Mesendoderm (in vitro differentiated cells): ENCODE results near the gene KLC1.

Experiments used
- DNase-seq: peaks from one replicate; pipeline ENCODE4 v3.0.0; 2013
- H2AK5ac ChIP-seq: 2 replicates; pipeline ENCODE4 v1.6.1; 2013; ENCODE audit warnings: low read length, inconsistent platforms
- H2BK120ac ChIP-seq: 2 replicates; pipeline ENCODE4 v1.6.1; 2013; ENCODE audit warnings: low read depth, mild to moderate bottlenecking, low read length, moderate library complexity, mixed read lengths
- H2BK15ac ChIP-seq: replicated peaks from 2 replicates; pipeline ENCODE4 v1.6.1; 2013; ENCODE audit warnings: low read depth, mild to moderate bottlenecking, moderate library complexity
- H2BK5ac ChIP-seq: 2 replicates; pipeline ENCODE4 v1.6.1; 2013; ENCODE audit warnings: low read length, inconsistent platforms
- H3K18ac ChIP-seq: 2 replicates; pipeline ENCODE4 v1.6.1; 2013; ENCODE audit warnings: mild to moderate bottlenecking, low read length, mixed read lengths
- H3K23ac ChIP-seq: one replicate; pipeline ENCODE4 v1.6.1; 2013; ENCODE audit warnings: low read length
- H3K27ac ChIP-seq: 2 replicates; pipeline ENCODE4 v1.5.1; 2013; ENCODE audit warnings: low read depth, mild to moderate bottlenecking, inconsistent platforms, low read length, moderate library complexity
- H3K27me3 ChIP-seq: 2 replicates; pipeline ENCODE4 v1.6.1; 2013; ENCODE audit warnings: low read length, control low read depth, mild to moderate bottlenecking, inconsistent platforms; ENCODE audit not compliant: insufficient read depth, poor library complexity
- H3K36me3 ChIP-seq: 2 replicates; pipeline ENCODE4 v1.6.1; 2013; ENCODE audit warnings: low read length, inconsistent platforms; ENCODE audit not compliant: control insufficient read depth, insufficient read depth
- H3K4ac ChIP-seq: one replicate; pipeline ENCODE4 v1.6.1; 2013; ENCODE audit warnings: low read depth, mild to moderate bottlenecking, low read length, moderate library complexity
- H3K4me1 ChIP-seq: 2 replicates; pipeline ENCODE4 v1.6.1; 2013; ENCODE audit warnings: low read depth, low read length, inconsistent platforms; ENCODE audit not compliant: control insufficient read depth
- H3K4me2 ChIP-seq: 2 replicates; pipeline ENCODE4 v1.6.1; 2013; ENCODE audit warnings: low read length
- H3K4me3 ChIP-seq: 2 replicates; pipeline ENCODE4 v1.5.1; 2013; ENCODE audit warnings: mild to moderate bottlenecking, low read length
- H3K56ac ChIP-seq: one replicate; pipeline ENCODE4 v1.6.1; 2013; ENCODE audit warnings: low read length
- H3K79me1 ChIP-seq: 2 replicates; pipeline ENCODE4 v1.6.1; 2013; ENCODE audit warnings: low read length, inconsistent platforms
- H3K79me2 ChIP-seq: 2 replicates; pipeline ENCODE4 v1.6.1; 2013; ENCODE audit warnings: mild to moderate bottlenecking, low read length; ENCODE audit not compliant: control insufficient read depth, insufficient read depth
- H3K9ac ChIP-seq: 2 replicates; pipeline ENCODE4 v1.6.1; 2013; ENCODE audit warnings: low read length, inconsistent platforms
- H4K5ac ChIP-seq: one replicate; pipeline ENCODE4 v1.6.1; 2013; ENCODE audit warnings: low read length
- H4K8ac ChIP-seq: one replicate; pipeline ENCODE4 v1.6.1; 2013; ENCODE audit warnings: low read depth, mild to moderate bottlenecking, control low read depth, low read length, moderate library complexity
- WGBS: extraction: QIAGEN DNeasy Blood & Tissue Kit; methylation state at CpG from one replicate; pipeline ENCODE4 v1.1.7; 2013; ENCODE audit warnings: low lambda C conversion rate, missing lambda C conversion rate; ENCODE audit not compliant: insufficient coverage; ENCODE audit errors: extremely low coverage; 5-methylcytosine and 5-hydroxymethylcytosine counted together

KLC1 gene

DNA sequence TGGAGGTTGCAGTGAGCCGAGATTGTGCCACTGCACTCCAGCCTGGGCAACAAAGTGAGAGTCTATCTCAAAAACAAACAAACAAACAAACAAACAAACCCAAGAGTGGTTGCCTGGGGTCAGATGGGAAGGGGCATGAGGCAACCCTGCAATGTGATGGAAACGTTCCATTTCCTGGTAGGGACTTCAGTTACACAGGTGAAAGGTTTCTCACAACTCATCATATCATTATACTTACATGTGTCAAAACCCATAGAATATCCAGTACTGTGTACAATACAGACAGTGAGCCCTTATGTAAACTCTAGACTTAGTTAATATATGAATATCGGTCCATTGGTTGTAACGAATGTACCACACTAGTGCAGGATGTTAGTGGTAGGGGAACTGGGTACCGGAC, 7.2 kb upstream of the KLC1 start:
- Histone ChIP-seq H3K56ac (no peak overlapping the region), H2BK120ac (no peak overlapping the region), H2AK5ac (no peak overlapping the region), H3K79me2 (no peaks in the 10 kb centered on the region), H3K18ac (no peak overlapping the region), H3K4ac (no peak overlapping the region), H3K27ac (no peak overlapping the region), H3K4me1 (no peaks in the 10 kb centered on the region), H4K8ac (no peak overlapping the region), H3K4me2 (no peak overlapping the region), H2BK5ac (no peak overlapping the region), H3K9ac (no peak overlapping the region), H2BK15ac (no peak overlapping the region), H3K23ac (no peak overlapping the region), H3K4me3 (no peak overlapping the region), H3K79me1 (no peaks in the 10 kb centered on the region), H3K27me3 (no peaks in the 10 kb centered on the region), H4K5ac (no peak overlapping the region), H3K36me3 (no peaks in the 10 kb centered on the region)
- WGBS: no CpG with 5 or more reads among the region's 5 CpGs
- DNase-seq: no peak

- H3K79me1 ChIP-seq: no peaks in the 10 kb centered on the region
- no peak overlapping the region for H3K27ac ChIP-seq
- no peak for DNase-seq
- H2BK15ac ChIP-seq: no peak overlapping the region
- H3K79me2 ChIP-seq: no peaks in the 10 kb centered on the region
- H3K4me2 ChIP-seq: no peak overlapping the region
- H4K8ac ChIP-seq: no peak overlapping the region
- no peak overlapping the region for H4K5ac ChIP-seq
- no peaks in the 10 kb centered on the region for H3K4me1 ChIP-seq
- no peak overlapping the region for H3K4me3 ChIP-seq
- no peaks in the 10 kb centered on the region for H3K36me3 ChIP-seq
- H3K23ac ChIP-seq: no peak overlapping the region
- H3K4ac ChIP-seq: no peak overlapping the region
- WGBS: no CpG with 5 or more reads among the region's 4 CpGs
- no peak overlapping the region for H3K9ac ChIP-seq
- H2BK5ac ChIP-seq: no peak overlapping the region
- no peak overlapping the region for H3K56ac ChIP-seq
- no peaks in the 10 kb centered on the region for H3K27me3 ChIP-seq
- no peak overlapping the region for H2AK5ac ChIP-seq
- H3K18ac ChIP-seq: no peak overlapping the region
- H2BK120ac ChIP-seq: no peak overlapping the region
Measured at GRCh38 chr14:103623308-103623707, 5.7 kb upstream of the KLC1 start.

- H3K79me2 ChIP-seq: no peaks in the 10 kb centered on the region
- H4K8ac ChIP-seq: no peak overlapping the region
- H3K18ac ChIP-seq: no peak overlapping the region
- H3K9ac ChIP-seq: no peak overlapping the region
- WGBS: no CpG with 5 or more reads among the region's 16 CpGs
- H3K27ac ChIP-seq: no peak overlapping the region
- H3K79me1 ChIP-seq: no peaks in the 10 kb centered on the region
- no peak overlapping the region for H4K5ac ChIP-seq
- no peak overlapping the region for H3K56ac ChIP-seq
- no peak overlapping the region for H3K4ac ChIP-seq
- H2BK120ac ChIP-seq: no peak overlapping the region
- no peak overlapping the region for H3K4me3 ChIP-seq
- no peak overlapping the region for H2BK15ac ChIP-seq
- no peaks in the 10 kb centered on the region for H3K36me3 ChIP-seq
- H3K27me3 ChIP-seq: no peaks in the 10 kb centered on the region
- no peak for DNase-seq
- no peak overlapping the region for H3K23ac ChIP-seq
- H3K4me1 ChIP-seq: no peaks in the 10 kb centered on the region
- H2BK5ac ChIP-seq: no peak overlapping the region
- H3K4me2 ChIP-seq: no peak overlapping the region
- no peak overlapping the region for H2AK5ac ChIP-seq
Measured at GRCh38 chr14:103623883-103624482, 5.0 kb upstream of the KLC1 start.

GRCh38 chr14:103624860-103625259, 4.2 kb upstream of the KLC1 start:
- no CpG with 5 or more reads among the region's 10 CpGs for WGBS
- H3K4me3 ChIP-seq: no peak overlapping the region
- H3K27me3 ChIP-seq: no peaks in the 10 kb centered on the region
- H3K79me1 ChIP-seq: no peaks in the 10 kb centered on the region
- no peak overlapping the region for H4K5ac ChIP-seq
- no peak overlapping the region for H3K23ac ChIP-seq
- no peak overlapping the region for H3K18ac ChIP-seq
- no peak overlapping the region for H3K9ac ChIP-seq
- no peak overlapping the region for H3K56ac ChIP-seq
- no peaks in the 10 kb centered on the region for H3K36me3 ChIP-seq
- peak; percentile 74 for DNase-seq
- H2BK5ac ChIP-seq: no peak overlapping the region
- H3K4ac ChIP-seq: no peak overlapping the region
- no peak overlapping the region for H2BK15ac ChIP-seq
- H3K79me2 ChIP-seq: peaks cover 7% of the 10 kb centered on the region
- H2AK5ac ChIP-seq: no peak overlapping the region
- H3K4me1 ChIP-seq: no peaks in the 10 kb centered on the region
- no peak overlapping the region for H3K4me2 ChIP-seq
- no peak overlapping the region for H4K8ac ChIP-seq
- H3K27ac ChIP-seq: no peak overlapping the region
- no peak overlapping the region for H2BK120ac ChIP-seq

- H3K4me2 ChIP-seq: no peak overlapping the region
- peaks cover 1% of the 10 kb centered on the region for H3K4me1 ChIP-seq
- H4K8ac ChIP-seq: no peak overlapping the region
- no peak overlapping the region for H3K18ac ChIP-seq
- H3K27me3 ChIP-seq: no peaks in the 10 kb centered on the region
- H2BK120ac ChIP-seq: no peak overlapping the region
- no peaks in the 10 kb centered on the region for H3K36me3 ChIP-seq
- WGBS: no CpG with 5 or more reads among the region's 11 CpGs
- no peak overlapping the region for H3K4ac ChIP-seq
- no peak overlapping the region for H2BK5ac ChIP-seq
- H2BK15ac ChIP-seq: no peak overlapping the region
- H3K27ac ChIP-seq: no peak overlapping the region
- no peaks in the 10 kb centered on the region for H3K79me1 ChIP-seq
- H4K5ac ChIP-seq: no peak overlapping the region
- H3K56ac ChIP-seq: no peak overlapping the region
- H3K4me3 ChIP-seq: no peak overlapping the region
- no peak overlapping the region for H3K9ac ChIP-seq
- H2AK5ac ChIP-seq: no peak overlapping the region
- H3K23ac ChIP-seq: no peak overlapping the region
- no peak for DNase-seq
- peaks cover 13% of the 10 kb centered on the region for H3K79me2 ChIP-seq
Measured at GRCh38 chr14:103625356-103626095, 3.5 kb upstream of the KLC1 start.
